Mesenchymal stem cell (in vitro differentiated cells and primary cell): ENCODE data around the gene TARS2.
A peak's percentile ranks its signal among the peaks of the same experiment; 100 is the strongest.

ENCODE experiments used
- DNase-seq: peaks from one replicate; pipeline ENCODE4 v3.0.0-alpha.2; 2013
- H2AFZ ChIP-seq: one replicate; pipeline ENCODE4 v1.6.1; 2013; ENCODE audit warnings: low read depth, mild to moderate bottlenecking, control low read depth, inconsistent platforms, low read length, moderate library complexity
- H2AK5ac ChIP-seq: 2 replicates; pipeline ENCODE4 v1.6.1; 2013; ENCODE audit warnings: low read length, moderate library complexity, mild to moderate bottlenecking, inconsistent platforms; ENCODE audit not compliant: severe bottlenecking
- H2BK120ac ChIP-seq: one replicate; pipeline ENCODE4 v1.6.1; 2013; ENCODE audit warnings: low read depth, mild to moderate bottlenecking, inconsistent platforms, low read length, moderate library complexity
- H2BK12ac ChIP-seq, 2 experiments: one replicate each; pipeline ENCODE4 v1.6.1; 2013; ENCODE audit warnings: inconsistent platforms in 2 of 2, low read length in 2 of 2, mild to moderate bottlenecking in 2 of 2, moderate library complexity in 2 of 2, control low read depth in 1 of 2
- H2BK15ac ChIP-seq: one replicate; pipeline ENCODE4 v1.6.1; 2013; ENCODE audit warnings: mild to moderate bottlenecking, low read depth, inconsistent platforms; ENCODE audit not compliant: poor library complexity, severe bottlenecking
- H2BK5ac ChIP-seq: 2 replicates; pipeline ENCODE4 v1.6.1; 2013; ENCODE audit warnings: low read depth, mild to moderate bottlenecking, low read length, control low read depth, inconsistent platforms; ENCODE audit not compliant: poor library complexity, severe bottlenecking
- H3K14ac ChIP-seq, 2 experiments: one replicate each; pipeline ENCODE4 v1.6.1; 2013; ENCODE audit warnings: inconsistent platforms in 2 of 2, low read length in 2 of 2, control low read depth in 1 of 2, mild to moderate bottlenecking in 1 of 2, moderate library complexity in 1 of 2
- H3K18ac ChIP-seq, 2 experiments: one replicate each; pipeline ENCODE4 v1.6.1; 2013; ENCODE audit warnings: inconsistent platforms in 2 of 2, low read length in 2 of 2, control low read depth in 1 of 2, low read depth in 1 of 2, mild to moderate bottlenecking in 1 of 2
- H3K23ac ChIP-seq, 2 experiments: one replicate each; pipeline ENCODE4 v1.6.1; 2013; ENCODE audit warnings: inconsistent platforms in 2 of 2, low read length in 2 of 2, mild to moderate bottlenecking in 2 of 2, moderate library complexity in 2 of 2, control low read depth in 1 of 2
- H3K27ac ChIP-seq: 2 replicates; pipeline ENCODE4 v1.5.1; 2013; ENCODE audit warnings: mild to moderate bottlenecking, moderate library complexity, low read length, control low read depth, inconsistent platforms; ENCODE audit not compliant: poor library complexity, severe bottlenecking
- H3K27me3 ChIP-seq, 2 experiments: 2 replicates each; pipeline versions ENCODE4 v1.6.1 to v1.7.0; 2013; ENCODE audit warnings: low read length in 2 of 2, mild to moderate bottlenecking in 2 of 2, moderate library complexity in 2 of 2, control low read depth in 1 of 2, inconsistent platforms in 1 of 2; ENCODE audit not compliant: control insufficient read depth in 1 of 2, insufficient read depth in 1 of 2
- H3K36me3 ChIP-seq, 2 experiments: 2 replicates each; pipeline versions ENCODE4 v1.6.1 to v1.7.0; 2013; ENCODE audit warnings: low read length in 2 of 2, control low read depth in 1 of 2, inconsistent platforms in 1 of 2, low read depth in 1 of 2, mild to moderate bottlenecking in 1 of 2; ENCODE audit not compliant: insufficient read depth in 2 of 2, control insufficient read depth in 1 of 2
- H3K4ac ChIP-seq, 2 experiments: one replicate each; pipeline ENCODE4 v1.6.1; 2013; ENCODE audit warnings: inconsistent platforms in 2 of 2, low read length in 2 of 2, mild to moderate bottlenecking in 2 of 2, moderate library complexity in 2 of 2, control low read depth in 1 of 2, low read depth in 1 of 2
- H3K4me1 ChIP-seq: 2 replicates; pipeline ENCODE4 v1.6.1; 2013; ENCODE audit warnings: low read depth, low read length, control low read depth; ENCODE audit not compliant: control insufficient read depth, insufficient read depth
- H3K4me2 ChIP-seq: 2 replicates; pipeline ENCODE4 v1.6.1; 2013; ENCODE audit warnings: low read length, mild to moderate bottlenecking, inconsistent platforms; ENCODE audit not compliant: poor library complexity, severe bottlenecking
- H3K4me3 ChIP-seq, 2 experiments: 2 replicates each; pipeline versions ENCODE4 v1.5.1 to v1.7.0; 2013; ENCODE audit warnings: low read length in 2 of 2, mild to moderate bottlenecking in 2 of 2, control low read depth in 1 of 2, low read depth in 1 of 2; ENCODE audit not compliant: insufficient read depth in 1 of 2
- H3K79me1 ChIP-seq: replicated peaks from 2 replicates; pipeline ENCODE4 v1.6.1; 2013; ENCODE audit warnings: mild to moderate bottlenecking, control low read depth, low read length, inconsistent platforms; ENCODE audit not compliant: poor library complexity, severe bottlenecking
- H3K9ac ChIP-seq: 2 replicates; pipeline ENCODE4 v1.7.0; 2013; ENCODE audit warnings: mild to moderate bottlenecking, low read length, moderate library complexity
- H3K9me3 ChIP-seq: 2 replicates; pipeline ENCODE4 v1.7.0; 2013; ENCODE audit warnings: mild to moderate bottlenecking, low read length; ENCODE audit not compliant: control insufficient read depth
- H4K8ac ChIP-seq: one replicate; pipeline ENCODE4 v1.6.1; 2013; ENCODE audit warnings: inconsistent platforms, mild to moderate bottlenecking, low read length, moderate library complexity
- H4K91ac ChIP-seq: one replicate; pipeline ENCODE4 v1.6.1; 2013; ENCODE audit warnings: mild to moderate bottlenecking, low read length, inconsistent platforms
- WGBS: methylation state at CpG from one replicate; pipeline ENCODE4 v1.1.7; 2013; ENCODE audit warnings: mixed read lengths; 5-methylcytosine and 5-hydroxymethylcytosine counted together

Gene TARS2

DNA sequence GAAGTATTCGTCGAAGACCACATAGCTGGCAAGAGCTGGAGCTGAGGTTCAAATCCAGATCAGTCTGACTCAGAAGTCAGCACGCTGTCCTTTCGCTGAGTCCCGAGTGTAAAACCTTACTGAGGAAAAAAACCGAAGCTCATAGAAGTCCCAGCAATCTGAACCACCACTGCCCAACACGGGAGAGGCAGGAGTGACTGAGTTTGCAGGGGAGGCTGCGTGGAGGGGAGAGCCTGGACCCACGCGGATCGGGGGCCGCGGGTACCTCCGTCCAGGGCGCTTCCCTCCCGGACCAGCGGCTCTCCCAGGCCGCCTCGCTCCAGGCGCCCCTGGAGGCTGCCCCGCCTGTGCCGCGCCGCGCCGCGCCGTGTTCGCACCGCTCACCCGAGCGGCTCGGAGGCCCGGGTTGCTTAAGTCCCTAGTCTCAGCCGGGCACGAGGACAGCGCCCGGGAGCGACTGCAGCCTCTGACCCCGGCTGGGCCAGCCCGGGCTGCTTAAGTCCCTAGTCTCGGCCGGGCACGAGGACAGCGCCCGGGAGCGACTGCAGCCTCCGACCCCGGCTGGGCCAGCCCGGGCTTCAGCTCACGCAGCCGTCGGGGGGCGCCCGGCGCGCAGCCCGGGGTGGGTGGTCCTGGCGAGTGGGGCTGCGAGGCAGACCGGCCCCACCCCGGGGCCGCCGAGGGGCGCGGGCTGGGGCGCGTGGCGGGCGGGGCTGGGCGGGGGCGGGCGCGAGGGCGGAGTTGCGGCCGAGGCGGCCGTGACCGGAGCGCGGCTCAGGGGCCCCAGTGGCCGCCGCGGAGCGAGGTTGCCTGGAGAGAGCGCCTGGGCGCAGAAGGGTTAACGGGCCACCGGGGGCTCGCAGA, 61.6 kb downstream of the TARS2 start, which contains the start of gene ADAMTSL4:
ADAMTSL4 (plus strand) TSS at position 777 of the 864 bp plus-strand sequence. CDS start 2,881 bp downstream, outside the sequence.
- peak within 1 kb of the TSS in 1 of 2 experiments; percentile 52 for H3K23ac ChIP-seq
- H3K18ac ChIP-seq: peak within 1 kb of the TSS; percentile 81 to 89
- peak; percentile 86 for DNase-seq
- no peak within 1 kb of the TSS for H4K91ac ChIP-seq
- H2BK15ac ChIP-seq: peak within 1 kb of the TSS; percentile 90
- H3K79me1 ChIP-seq: no peaks in the 10 kb centered on the region
- no peak within 1 kb of the TSS for H2AFZ ChIP-seq
- H3K27ac ChIP-seq: no peak within 1 kb of the TSS
- peaks cover 21% of the 10 kb centered on the region for H3K4me1 ChIP-seq
- peak within 1 kb of the TSS; percentile 95 for H3K4me2 ChIP-seq
- H2BK12ac ChIP-seq: peak within 1 kb of the TSS; percentile 28 to 73
- WGBS: 1% methylated on average over 52 of the region's 91 CpGs
- H3K14ac ChIP-seq: peak within 1 kb of the TSS in 1 of 2 experiments; percentile 23
- no peaks in the 10 kb centered on the region for H3K9me3 ChIP-seq
- H4K8ac ChIP-seq: peak within 1 kb of the TSS; percentile 84
- H3K4ac ChIP-seq: peak within 1 kb of the TSS; percentile 80 to 86
- peak within 1 kb of the TSS; percentile 82 for H2BK120ac ChIP-seq
- H3K36me3 ChIP-seq: peaks cover 0 to 3% of the 10 kb centered on the region in 2 experiments
- H2BK5ac ChIP-seq: no peak within 1 kb of the TSS
- peak within 1 kb of the TSS; percentile 89 for H3K9ac ChIP-seq
- no peak within 1 kb of the TSS for H2AK5ac ChIP-seq
- H3K27me3 ChIP-seq: no peaks in the 10 kb centered on the region
- H3K4me3 ChIP-seq: peak within 1 kb of the TSS; percentile 56 to 87

DNA sequence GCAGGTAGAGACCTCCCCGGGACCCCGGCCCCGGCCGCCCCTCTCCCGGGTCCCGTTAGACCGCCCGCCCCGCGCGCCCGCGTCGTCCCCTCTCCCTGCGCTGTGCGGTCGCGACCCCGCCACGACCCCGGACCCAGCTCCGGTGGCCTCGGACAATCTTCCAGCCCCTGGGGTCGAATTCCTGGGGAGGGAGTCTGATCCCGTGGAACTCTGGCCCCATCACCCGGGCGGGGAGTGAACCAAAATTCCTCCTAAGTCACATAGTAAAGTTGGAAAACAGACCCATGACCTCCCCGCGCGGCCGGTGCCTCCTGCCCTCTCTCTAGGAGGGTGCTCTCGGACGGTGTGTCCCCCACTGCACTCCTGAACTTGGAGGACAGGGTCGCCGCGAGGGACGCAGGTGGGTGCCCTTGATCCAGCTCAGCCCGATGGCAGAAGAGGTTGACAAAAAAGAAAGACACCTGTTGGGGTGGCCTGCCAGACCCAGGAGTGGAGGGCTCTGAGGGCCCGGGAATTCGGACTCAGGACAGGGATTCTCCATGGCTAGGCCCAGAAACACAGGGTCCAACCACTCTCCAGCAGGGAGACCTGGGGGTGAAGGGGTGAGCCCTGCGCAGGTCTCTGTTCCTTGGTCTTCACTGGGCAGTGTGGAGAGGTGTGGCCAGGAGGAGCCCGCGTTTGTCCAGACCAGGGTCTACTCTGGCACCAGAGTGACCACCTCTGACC, 62.4 kb downstream of the TARS2 start:
- Histone ChIP-seq H3K27me3 (no peaks in the 10 kb centered on the region), H2AK5ac (no peak overlapping the region), H3K4ac (peak overlapping the region in 1 of 2 experiments; percentile 80), H2AFZ (no peak overlapping the region), H3K4me1 (peaks cover 21% of the 10 kb centered on the region), H3K9me3 (no peaks in the 10 kb centered on the region), H2BK12ac (peak overlapping the region in 1 of 2 experiments; percentile 73), H2BK15ac (peak overlapping the region; percentile 90), H2BK120ac (no peak overlapping the region), H3K4me3 (peak overlapping the region; percentile 56 to 87), H4K91ac (no peak overlapping the region), H4K8ac (peak overlapping the region; percentile 56), H3K18ac (peak overlapping the region in 1 of 2 experiments; percentile 89), H3K9ac (peak overlapping the region; percentile 89), H3K27ac (no peak overlapping the region), H2BK5ac (no peak overlapping the region), H3K79me1 (no peaks in the 10 kb centered on the region), H3K14ac (peak overlapping the region in 1 of 2 experiments; percentile 23), H3K4me2 (peak overlapping the region; percentile 95), H3K36me3 (peaks cover 7 to 11% of the 10 kb centered on the region in 2 experiments), H3K23ac (peak overlapping the region in 1 of 2 experiments; percentile 52)
- WGBS: 18% methylated on average over 43 of the region's 43 CpGs
- DNase-seq: peak; percentile 45

DNA sequence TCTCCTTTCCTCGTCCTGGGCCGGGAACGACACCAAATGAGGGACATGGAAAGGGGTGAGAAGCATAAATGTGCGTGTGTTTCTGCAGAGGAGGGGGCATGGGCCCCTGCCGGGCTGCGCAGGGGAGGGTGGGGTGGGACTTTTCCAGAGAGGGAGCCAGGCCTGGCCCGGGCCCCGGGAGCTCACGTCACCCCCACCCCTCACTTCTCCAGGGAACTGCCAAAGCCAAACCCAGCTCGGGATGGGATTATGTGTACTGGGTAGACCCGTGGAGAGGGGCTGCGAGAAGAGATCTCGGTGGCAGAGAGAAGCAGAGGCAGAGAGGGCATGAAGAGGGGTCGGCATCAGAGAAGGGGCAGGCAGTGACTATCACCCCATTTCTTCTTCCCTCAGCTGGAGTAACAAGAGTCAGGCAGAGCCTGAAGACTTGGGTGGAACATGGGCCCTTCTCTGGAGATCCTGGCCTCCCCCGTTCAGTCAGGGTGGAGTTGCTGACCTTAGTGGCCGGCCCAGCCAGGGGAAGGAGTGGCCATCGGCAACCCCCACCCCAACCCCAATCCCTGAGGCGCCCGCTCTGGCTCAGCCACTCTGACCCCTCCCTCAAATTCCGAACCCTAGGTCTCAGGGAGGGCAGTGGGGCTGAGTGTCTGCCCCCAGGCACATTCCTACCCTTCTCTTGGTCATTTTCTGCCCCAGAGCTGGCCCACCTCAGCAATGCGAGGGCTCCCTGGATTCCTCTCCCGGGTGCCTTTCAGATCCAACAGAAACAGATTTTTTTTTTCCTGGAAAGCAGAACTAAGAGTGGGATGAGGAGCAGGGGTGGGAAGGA, 63.2 kb downstream of the TARS2 start:
- DNase-seq: peak; percentile 39
- no peak overlapping the region for H2AFZ ChIP-seq
- H2BK120ac ChIP-seq: no peak overlapping the region
- H3K23ac ChIP-seq: no peak overlapping the region
- no peak overlapping the region for H4K8ac ChIP-seq
- peak overlapping the region in 1 of 2 experiments; percentile 87 for H3K4me3 ChIP-seq
- no peak overlapping the region for H4K91ac ChIP-seq
- H2BK5ac ChIP-seq: no peak overlapping the region
- H2BK12ac ChIP-seq: peak overlapping the region; percentile 28 to 73
- no peak overlapping the region for H3K27ac ChIP-seq
- peak overlapping the region in 1 of 2 experiments; percentile 11 for H3K14ac ChIP-seq
- peak overlapping the region in 1 of 2 experiments; percentile 48 for H3K18ac ChIP-seq
- H3K9ac ChIP-seq: peak overlapping the region; percentile 89
- no peak overlapping the region for H2AK5ac ChIP-seq
- H3K36me3 ChIP-seq: peaks cover 12 to 17% of the 10 kb centered on the region in 2 experiments
- no peaks in the 10 kb centered on the region for H3K9me3 ChIP-seq
- no peak overlapping the region for H2BK15ac ChIP-seq
- peaks cover 2% of the 10 kb centered on the region for H3K79me1 ChIP-seq
- no peak overlapping the region for H3K4me2 ChIP-seq
- H3K27me3 ChIP-seq: no peaks in the 10 kb centered on the region
- 91% methylated on average over 12 of the region's 22 CpGs for WGBS
- peaks cover 22% of the 10 kb centered on the region for H3K4me1 ChIP-seq
- H3K4ac ChIP-seq: peak overlapping the region in 1 of 2 experiments; percentile 67
